ENCODE results near the gene BNC2.

BNC2 gene

GRCh38 chr9:16363073-16363781 is 507.2 kb downstream of the BNC2 start:
- no peak overlapping the region for H3K4me3 ChIP-seq (ENCODE audit: low read depth, low read length)
- DNase-seq (ENCODE audit: low read depth), result no peak
- TF ChIP-seq CTCF (conservative IDR thresholded peaks at IDR 0.05; ENCODE audit: low read depth, low read length), result no peak

- no peak for TF ChIP-seq CTCF (conservative IDR thresholded peaks at IDR 0.05; ENCODE audit: low read depth, low read length)
- no peak overlapping the region for H3K4me3 ChIP-seq (ENCODE audit: low read depth, low read length)
- DNase-seq (ENCODE audit: low read depth), result no peak
These were observed 508.5 kb downstream of the BNC2 start for GRCh38 chr9:16361939-16362338.

GRCh38 chr9:16361118-16361517 is 509.4 kb downstream of the BNC2 start:
- TF ChIP-seq CTCF (conservative IDR thresholded peaks at IDR 0.05; ENCODE audit: low read depth, low read length), result no peak
- no peak for DNase-seq (ENCODE audit: low read depth)
- H3K4me3 ChIP-seq (ENCODE audit: low read depth, low read length), result no peak overlapping the region

- no peak overlapping the region for H3K4me3 ChIP-seq (ENCODE audit: low read depth, low read length)
- no peak for TF ChIP-seq CTCF (conservative IDR thresholded peaks at IDR 0.05; ENCODE audit: low read depth, low read length)
- DNase-seq (ENCODE audit: low read depth), result no peak
These were observed 510.2 kb downstream of the BNC2 start for GRCh38 chr9:16360247-16360646.

All from choroid plexus epithelial cell (primary cell).